Neural cell (in vitro differentiated cells): ENCODE data around the gene AGFG1. TPM values are rescaled to one million over a fixed set of nuclear protein-coding genes. Genes with fewer than 3 reads are reported as not detected.

Experiments used
- H2AFZ ChIP-seq: fragments of 200-600, 300-800 bp; sonication (generic), shearing (Covaris generic); 2 replicates; pipeline ENCODE4 v1.6.0; 2014; ENCODE audit warnings: low read depth, mild to moderate bottlenecking, antibody characterized with exemption, low read length, moderate library complexity
- H3F3A ChIP-seq: fragments of 200-600 bp; shearing (Covaris generic); 2 replicates; pipeline ENCODE4 v1.6.1; 2016; ENCODE audit warnings: mild to moderate bottlenecking, moderate library complexity, mixed read lengths, antibody characterized with exemption, low read length; ENCODE audit not compliant: insufficient read depth, poor library complexity, severe bottlenecking
- H3K27ac ChIP-seq: fragments of 200-600, 300-800 bp; sonication (generic), shearing (Covaris generic); 2 replicates; pipeline ENCODE4 v1.5.1; 2014; ENCODE audit warnings: mild to moderate bottlenecking, low read length, moderate library complexity
- H3K27me3 ChIP-seq: fragments of 300-800, 200-600 bp; sonication (generic), shearing (Covaris generic); 2 replicates; pipeline ENCODE4 v1.6.0; 2014; ENCODE audit warnings: mild to moderate bottlenecking, low read depth, low read length, moderate library complexity; ENCODE audit not compliant: insufficient read depth
- H3K36me3 ChIP-seq: fragments of 300-800, 200-600 bp; sonication (generic), shearing (Covaris generic); 2 replicates; pipeline ENCODE4 v1.5.1; 2014; ENCODE audit warnings: mild to moderate bottlenecking, antibody characterized with exemption, low read length, moderate library complexity; ENCODE audit not compliant: insufficient read depth
- H3K4me2 ChIP-seq: fragments of 300-800, 200-600 bp; sonication (generic), shearing (Covaris generic); 2 replicates; pipeline ENCODE4 v1.6.0; 2014; ENCODE audit warnings: mild to moderate bottlenecking, low read length
- H3K4me3 ChIP-seq: fragments of 300-800, 200-600 bp; sonication (generic), shearing (Covaris generic); 2 replicates; pipeline ENCODE4 v1.5.1; 2014; ENCODE audit warnings: mild to moderate bottlenecking, low read length, moderate library complexity
- H3K79me2 ChIP-seq: fragments of 200-600 bp; shearing (Covaris generic); replicated peaks from 2 replicates; pipeline ENCODE4 v1.6.0; 2014; ENCODE audit warnings: mild to moderate bottlenecking, low read length, moderate library complexity; ENCODE audit not compliant: insufficient read depth
- H3K9ac ChIP-seq: fragments of 300-800, 200-600 bp; sonication (generic), shearing (Covaris generic); 2 replicates; pipeline ENCODE4 v1.6.1; 2016; ENCODE audit warnings: mild to moderate bottlenecking, low read length, mixed read lengths
- H3K9me2 ChIP-seq: fragments of 200-600 bp; shearing (Covaris generic); 2 replicates; pipeline ENCODE4 v1.6.1; 2016; ENCODE audit warnings: mild to moderate bottlenecking, low read length, mixed read lengths; ENCODE audit not compliant: insufficient read depth
- H3K9me3 ChIP-seq: fragments of 200-600, 300-800 bp; sonication (generic), shearing (Covaris generic); 2 replicates; pipeline ENCODE4 v1.6.1; 2016; ENCODE audit warnings: mild to moderate bottlenecking, mixed run types, low read length, moderate library complexity, mixed read lengths
- H4K20me1 ChIP-seq: fragments of 200-600 bp; shearing (Covaris generic); 2 replicates; pipeline ENCODE4 v1.6.1; 2016; ENCODE audit warnings: mild to moderate bottlenecking, mixed run types; ENCODE audit not compliant: insufficient read depth
- EP300 ChIP-seq: fragments of 450-650 bp; conservative IDR thresholded peaks from 2 replicates; pipeline ENCODE4 v1.6.1; 2014; ENCODE audit warnings: antibody characterized with exemption, mild to moderate bottlenecking, moderate library complexity; ENCODE audit not compliant: poor library complexity, severe bottlenecking
- EZH2 ChIP-seq: fragments of 200-600, 300-800 bp; shearing (Covaris generic), sonication (generic); IDR thresholded peaks from 2 replicates; pipeline ENCODE4 v1.6.1; 2014; ENCODE audit warnings: antibody characterized with exemption, low read length, borderline replicate concordance, mild to moderate bottlenecking; ENCODE audit not compliant: insufficient read depth, poor library complexity, severe bottlenecking
- MXI1 ChIP-seq: fragments of 450-650 bp; conservative IDR thresholded peaks from 2 replicates; pipeline ENCODE4 v1.6.1; 2014; ENCODE audit warnings: antibody characterized with exemption, mild to moderate bottlenecking; ENCODE audit not compliant: poor library complexity, severe bottlenecking
- POLR2AphosphoS5 ChIP-seq: IDR thresholded peaks from 2 replicates; pipeline ENCODE4 v1.6.1; 2012
- RAD21 ChIP-seq: fragments of 450-650 bp; conservative IDR thresholded peaks from 2 replicates; pipeline ENCODE4 v1.6.1; 2014; ENCODE audit warnings: antibody characterized with exemption, mild to moderate bottlenecking, moderate library complexity
- SMC3 ChIP-seq: fragments of 450-650 bp; conservative IDR thresholded peaks from 2 replicates; pipeline ENCODE4 v1.6.1; 2014; ENCODE audit warnings: antibody characterized with exemption, mild to moderate bottlenecking, moderate library complexity; ENCODE audit not compliant: poor library complexity
- TAF1 ChIP-seq: IDR thresholded peaks from 2 replicates; pipeline ENCODE4 v1.6.1; 2012; ENCODE audit warnings: low read depth
- polyA plus RNA-seq: library from polyadenylated mRNA; depleted of rRNA; stranded (reverse); fragments of >200 nt; gene quantifications from 2 replicates; pipeline ENCODE4 v1.2.3, GENCODE V29; 2014
- TF ChIP-seq, protein P1 (sequence below): fragments of 450-650 bp; IDR thresholded peaks from 2 replicates; pipeline ENCODE4 v1.5.1; 2014; ENCODE audit warnings: antibody characterized with exemption, mild to moderate bottlenecking, moderate library complexity; ENCODE audit not compliant: poor library complexity, severe bottlenecking
- TF ChIP-seq, protein P2 (sequence below): IDR thresholded peaks from 2 replicates; pipeline ENCODE4 v1.6.1; 2012; ENCODE audit warnings: borderline replicate concordance

AGFG1 gene
- polyA plus RNA-seq, 1 donor from 2014 or later, result 106 TPM

DNA sequence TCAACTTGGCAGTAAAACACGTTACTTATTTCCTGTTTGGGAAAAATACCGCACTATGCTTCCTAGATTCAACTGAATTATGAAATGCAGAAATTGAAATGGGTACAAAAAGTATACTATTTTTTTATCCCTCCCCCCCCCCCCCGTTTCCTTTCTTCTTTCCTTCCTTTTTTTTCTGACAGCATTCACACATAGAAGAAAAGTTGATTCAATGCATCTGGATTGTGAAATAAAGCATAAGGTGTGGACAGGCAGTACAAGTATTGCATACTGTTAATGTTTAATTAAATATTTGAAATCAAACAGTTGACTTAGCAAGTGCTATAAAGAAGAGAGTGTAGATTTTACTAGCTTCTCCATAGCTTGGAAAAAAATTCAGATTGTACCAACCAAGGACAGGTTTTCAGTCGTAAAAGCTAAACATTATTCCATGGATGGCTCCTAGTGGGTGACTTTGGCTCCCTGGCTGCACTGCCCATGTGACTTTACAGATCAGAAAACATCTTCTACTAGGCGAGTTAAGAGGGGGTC lies 21.6 kb upstream of the AGFG1 start:
- no peak overlapping the region for H3K4me2 ChIP-seq
- no peak overlapping the region for H2AFZ ChIP-seq
- no peak overlapping the region for H3K9ac ChIP-seq
- H3K27me3 ChIP-seq, result no peaks in the 10 kb centered on the region
- TF ChIP-seq EZH2 (no peak), TAF1 (no peak), EP300 (no peak), POLR2AphosphoS5 (no peak), MXI1 (no peak), SMC3 (no peak), RAD21 (no peak)
- TF ChIP-seq, protein P1, sequence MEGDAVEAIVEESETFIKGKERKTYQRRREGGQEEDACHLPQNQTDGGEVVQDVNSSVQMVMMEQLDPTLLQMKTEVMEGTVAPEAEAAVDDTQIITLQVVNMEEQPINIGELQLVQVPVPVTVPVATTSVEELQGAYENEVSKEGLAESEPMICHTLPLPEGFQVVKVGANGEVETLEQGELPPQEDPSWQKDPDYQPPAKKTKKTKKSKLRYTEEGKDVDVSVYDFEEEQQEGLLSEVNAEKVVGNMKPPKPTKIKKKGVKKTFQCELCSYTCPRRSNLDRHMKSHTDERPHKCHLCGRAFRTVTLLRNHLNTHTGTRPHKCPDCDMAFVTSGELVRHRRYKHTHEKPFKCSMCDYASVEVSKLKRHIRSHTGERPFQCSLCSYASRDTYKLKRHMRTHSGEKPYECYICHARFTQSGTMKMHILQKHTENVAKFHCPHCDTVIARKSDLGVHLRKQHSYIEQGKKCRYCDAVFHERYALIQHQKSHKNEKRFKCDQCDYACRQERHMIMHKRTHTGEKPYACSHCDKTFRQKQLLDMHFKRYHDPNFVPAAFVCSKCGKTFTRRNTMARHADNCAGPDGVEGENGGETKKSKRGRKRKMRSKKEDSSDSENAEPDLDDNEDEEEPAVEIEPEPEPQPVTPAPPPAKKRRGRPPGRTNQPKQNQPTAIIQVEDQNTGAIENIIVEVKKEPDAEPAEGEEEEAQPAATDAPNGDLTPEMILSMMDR, result no peak
- TF ChIP-seq, protein P2, sequence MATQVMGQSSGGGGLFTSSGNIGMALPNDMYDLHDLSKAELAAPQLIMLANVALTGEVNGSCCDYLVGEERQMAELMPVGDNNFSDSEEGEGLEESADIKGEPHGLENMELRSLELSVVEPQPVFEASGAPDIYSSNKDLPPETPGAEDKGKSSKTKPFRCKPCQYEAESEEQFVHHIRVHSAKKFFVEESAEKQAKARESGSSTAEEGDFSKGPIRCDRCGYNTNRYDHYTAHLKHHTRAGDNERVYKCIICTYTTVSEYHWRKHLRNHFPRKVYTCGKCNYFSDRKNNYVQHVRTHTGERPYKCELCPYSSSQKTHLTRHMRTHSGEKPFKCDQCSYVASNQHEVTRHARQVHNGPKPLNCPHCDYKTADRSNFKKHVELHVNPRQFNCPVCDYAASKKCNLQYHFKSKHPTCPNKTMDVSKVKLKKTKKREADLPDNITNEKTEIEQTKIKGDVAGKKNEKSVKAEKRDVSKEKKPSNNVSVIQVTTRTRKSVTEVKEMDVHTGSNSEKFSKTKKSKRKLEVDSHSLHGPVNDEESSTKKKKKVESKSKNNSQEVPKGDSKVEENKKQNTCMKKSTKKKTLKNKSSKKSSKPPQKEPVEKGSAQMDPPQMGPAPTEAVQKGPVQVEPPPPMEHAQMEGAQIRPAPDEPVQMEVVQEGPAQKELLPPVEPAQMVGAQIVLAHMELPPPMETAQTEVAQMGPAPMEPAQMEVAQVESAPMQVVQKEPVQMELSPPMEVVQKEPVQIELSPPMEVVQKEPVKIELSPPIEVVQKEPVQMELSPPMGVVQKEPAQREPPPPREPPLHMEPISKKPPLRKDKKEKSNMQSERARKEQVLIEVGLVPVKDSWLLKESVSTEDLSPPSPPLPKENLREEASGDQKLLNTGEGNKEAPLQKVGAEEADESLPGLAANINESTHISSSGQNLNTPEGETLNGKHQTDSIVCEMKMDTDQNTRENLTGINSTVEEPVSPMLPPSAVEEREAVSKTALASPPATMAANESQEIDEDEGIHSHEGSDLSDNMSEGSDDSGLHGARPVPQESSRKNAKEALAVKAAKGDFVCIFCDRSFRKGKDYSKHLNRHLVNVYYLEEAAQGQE, result no peak
- H3K9me3 ChIP-seq, result no peaks in the 10 kb centered on the region
- H3K4me3 ChIP-seq, result no peak overlapping the region
- H3K79me2 ChIP-seq, result no peaks in the 10 kb centered on the region
- no peaks in the 10 kb centered on the region for H3F3A ChIP-seq
- H3K36me3 ChIP-seq, result no peaks in the 10 kb centered on the region
- H3K9me2 ChIP-seq, result no peaks in the 10 kb centered on the region
- H3K27ac ChIP-seq, result no peak overlapping the region
- H4K20me1 ChIP-seq, result no peaks in the 10 kb centered on the region

DNA sequence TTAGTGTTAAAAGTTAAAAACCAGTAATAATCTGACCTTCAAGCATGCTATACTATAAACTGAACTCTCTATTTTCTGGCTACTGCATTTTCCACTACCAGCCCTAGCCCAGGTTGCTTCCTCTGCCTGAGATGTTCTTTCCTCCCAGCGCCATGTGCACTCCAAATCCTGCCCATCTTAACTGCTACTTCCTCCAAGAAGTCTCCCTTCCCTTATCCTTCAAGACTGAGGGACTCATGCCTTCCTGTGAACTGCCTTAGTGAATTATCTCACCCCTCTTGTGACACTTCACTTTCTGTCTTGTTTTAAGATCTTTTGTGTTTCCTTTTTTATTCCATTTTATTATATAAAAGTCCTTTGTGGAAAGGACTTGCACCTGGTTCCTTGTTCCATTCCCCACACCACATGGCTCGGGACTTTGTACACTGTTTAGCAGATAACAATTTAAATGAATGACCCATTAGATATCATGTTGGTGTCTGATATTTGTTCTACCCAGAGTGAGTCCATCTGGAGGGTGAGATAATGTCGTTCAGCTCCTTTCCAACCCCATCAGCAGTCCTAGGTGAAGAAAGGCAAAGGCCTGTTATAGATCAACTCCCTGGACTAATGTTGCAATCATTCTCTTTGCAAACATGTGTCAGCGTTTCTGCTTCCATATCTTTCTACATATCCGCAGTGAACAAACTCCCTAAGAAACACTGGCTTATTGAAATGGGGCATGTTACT lies 20.9 kb upstream of the AGFG1 start:
- H2AFZ ChIP-seq, result no peak overlapping the region
- H3K4me3 ChIP-seq, result no peak overlapping the region
- no peaks in the 10 kb centered on the region for H4K20me1 ChIP-seq
- H3K27ac ChIP-seq, result no peak overlapping the region
- no peaks in the 10 kb centered on the region for H3K79me2 ChIP-seq
- no peaks in the 10 kb centered on the region for H3K27me3 ChIP-seq
- no peaks in the 10 kb centered on the region for H3K9me2 ChIP-seq
- no peaks in the 10 kb centered on the region for H3K36me3 ChIP-seq
- H3K9me3 ChIP-seq, result no peaks in the 10 kb centered on the region
- no peaks in the 10 kb centered on the region for H3F3A ChIP-seq
- no peak overlapping the region for H3K9ac ChIP-seq
- TF ChIP-seq SMC3 (no peak), MXI1 (no peak), EP300 (no peak), POLR2AphosphoS5 (no peak)
- TF ChIP-seq, protein P1, result no peak
- TF ChIP-seq, protein P2, result no peak
- H3K4me2 ChIP-seq, result no peak overlapping the region
